Sciatic nerve (tissue), 2 donors: ENCODE measurements around the gene NSG2. TPM values are rescaled to one million over a fixed set of nuclear protein-coding genes. Genes with fewer than 3 reads are reported as not detected.
"Not testable (repeated sequence)": the region's sequence is repeated elsewhere in the genome, so short reads cannot be mapped to it uniquely, and the experiment has no call there.

Experiments
- ATAC-seq: fragments of 200-7000 bp; cut with Tn5 transposase; one replicate; pipeline ENCODE4 v1.9.1; 2020; ENCODE audit warnings: mild to moderate bottlenecking, moderate library complexity
- DNase-seq: peaks from one replicate; pipeline ENCODE4 v3.0.0-alpha.2; 2020; ENCODE audit warnings: low spot score
- intact Hi-C: fragments of 100-400 bp; cut with DNase I; formaldehyde crosslinking; loops from one replicate; pipeline ENCODE4 v1.14.2; 2022
- total RNA-seq: library from RNA; stranded (reverse); fragmentation: NEBNext Ultra II Directional; extraction: Animal tissue kit (Norgen Biotek cat#: 25700); gene quantifications from one replicate; pipeline ENCODE4 v1.2.1, GENCODE V29; 2021
- donor health status: DM: no; HTN: no; CAD: no.
- donor health status: DM: no; HTN: no; CAD: no.

NSG2 gene
- total RNA-seq, 1 donor from 2014 or later, result not detected

DNA sequence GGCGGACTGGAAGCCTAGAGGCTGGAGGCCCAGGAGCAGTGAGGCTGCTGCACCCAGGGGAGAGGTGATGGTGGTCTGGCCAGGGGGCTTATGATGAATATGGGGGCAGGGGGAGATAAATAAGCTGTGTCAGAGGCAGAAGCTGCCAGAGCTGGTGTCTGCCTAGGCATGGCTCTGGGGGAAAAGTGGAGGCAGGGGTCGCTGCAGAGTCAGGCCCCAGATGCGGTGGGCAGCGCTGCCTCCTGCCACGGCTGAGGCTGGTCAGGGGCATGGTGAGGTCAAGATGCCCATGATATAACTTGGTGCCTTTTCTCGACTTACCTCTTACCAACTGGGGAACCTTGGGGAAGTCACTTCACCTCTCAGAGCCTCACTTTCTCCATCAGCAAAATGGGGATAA is 51.1 kb downstream of the NSG2 start:
- intact Hi-C loops, result no loop called here
- DNase-seq (no peak), ATAC-seq (no peak)

DNA sequence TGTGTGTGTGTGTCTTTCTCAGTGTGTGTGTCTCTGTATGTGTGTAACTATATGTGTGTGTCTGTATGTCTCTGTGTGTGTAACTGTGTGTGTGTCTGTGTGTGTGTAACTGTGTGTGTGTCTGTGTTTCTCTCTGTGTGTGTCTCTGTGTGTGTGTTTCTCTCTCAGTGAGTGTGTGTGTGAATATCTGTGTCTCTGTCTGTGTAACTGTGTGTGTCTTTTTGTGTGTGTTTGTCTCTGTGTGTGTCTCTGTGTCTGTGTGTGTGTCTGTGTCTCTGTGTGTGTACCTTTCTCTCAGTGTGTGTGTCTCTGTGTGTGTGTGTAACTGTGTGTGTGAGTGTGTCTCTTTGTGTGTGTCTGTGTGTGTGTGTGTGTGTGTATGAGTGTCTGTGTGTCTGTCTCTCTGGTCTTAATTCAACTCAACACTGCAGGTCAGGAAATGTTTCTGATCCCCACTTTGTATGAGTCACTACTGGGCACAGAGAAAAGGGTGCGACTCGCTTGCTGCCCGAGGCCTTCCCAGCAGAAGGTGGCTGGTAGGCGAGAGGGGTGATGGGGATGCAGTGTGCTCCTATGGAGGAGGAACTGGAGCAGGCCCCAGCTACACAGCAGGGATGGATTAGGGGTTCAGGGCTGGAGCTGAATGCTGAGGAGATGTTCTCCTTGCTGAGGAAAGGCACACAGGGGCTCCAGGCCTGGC is 52.1 kb downstream of the NSG2 start:
- DNase-seq, result no peak
- intact Hi-C loops, result no loop called here
- no peak for ATAC-seq

DNA sequence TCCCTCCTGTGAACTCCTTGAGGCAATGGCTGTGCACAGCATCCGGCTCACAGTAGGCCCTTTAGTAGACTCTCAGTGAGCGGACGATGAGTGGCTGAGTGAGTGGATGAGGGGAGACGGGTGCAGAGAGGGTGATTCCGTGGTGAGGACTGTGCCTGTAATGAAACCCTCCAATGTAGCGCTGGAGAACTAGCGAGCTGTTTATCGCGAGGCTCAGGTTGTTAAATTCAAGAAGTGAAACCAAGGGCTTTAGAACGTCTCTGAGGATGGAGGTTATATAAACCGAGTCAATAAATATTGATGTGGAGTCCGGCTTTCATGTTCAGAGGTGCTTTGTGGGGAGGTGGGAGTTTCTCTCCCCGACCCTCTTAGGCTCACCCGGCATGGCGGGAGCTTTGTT is 53.2 kb downstream of the NSG2 start:
- intact Hi-C loops, result no loop called here
- ATAC-seq, result no peak
- DNase-seq, result no peak

DNA sequence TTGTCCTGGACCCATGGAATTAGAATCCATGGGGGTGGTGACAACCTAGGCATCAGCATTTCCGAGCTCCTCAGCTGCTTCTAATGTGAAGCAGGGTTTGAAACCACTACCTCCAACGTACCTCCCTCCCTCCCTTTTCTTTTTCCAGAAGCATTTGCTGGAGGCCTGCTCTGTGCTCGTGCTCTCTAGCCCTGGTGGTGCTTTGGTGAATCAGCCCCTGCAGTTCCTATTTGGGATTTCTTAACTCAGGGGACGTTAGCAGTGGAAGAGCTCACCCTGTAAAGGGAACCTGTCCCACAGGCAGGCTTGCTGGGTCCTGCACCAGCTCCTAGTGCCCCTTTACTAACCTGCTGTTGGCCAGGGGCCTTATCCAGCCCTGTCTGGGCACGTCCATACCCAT is 55.0 kb downstream of the NSG2 start:
- no peak for DNase-seq
- ATAC-seq, result no peak
- intact Hi-C loops, result no loop called here

DNA sequence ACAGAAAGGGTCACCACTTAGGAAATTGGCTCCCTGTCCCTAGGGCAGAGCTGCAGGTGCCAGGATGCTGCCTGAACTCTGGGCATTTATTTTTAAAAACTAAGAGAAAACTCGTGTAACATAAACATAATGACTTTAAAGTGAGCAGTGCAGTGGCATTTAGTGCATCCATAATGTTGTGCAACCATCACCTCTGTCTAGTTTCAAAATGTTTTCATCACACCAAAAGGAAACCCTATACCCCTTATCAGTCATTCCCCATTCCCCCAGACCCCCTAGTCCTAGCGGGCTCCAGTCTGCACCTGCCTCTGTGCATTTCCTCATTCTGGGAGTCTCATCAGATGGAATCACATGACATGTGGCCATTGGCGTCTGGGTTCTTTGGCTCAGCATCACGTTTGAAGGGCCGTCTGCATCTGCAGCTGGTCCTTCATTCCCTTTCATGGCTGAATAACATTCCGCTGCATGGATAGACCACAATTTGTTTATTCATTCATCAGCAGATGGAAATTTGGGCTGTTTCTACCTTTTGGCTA is 55.8 kb downstream of the NSG2 start:
- DNase-seq, result no peak
- intact Hi-C loops, result no loop called here
- no peak for ATAC-seq

- intact Hi-C loops, DNase-seq, ATAC-seq: not testable (repeated sequence)
These were observed 57.1 kb downstream of the NSG2 start for GRCh38 chr5:174102574-174102973.

DNA sequence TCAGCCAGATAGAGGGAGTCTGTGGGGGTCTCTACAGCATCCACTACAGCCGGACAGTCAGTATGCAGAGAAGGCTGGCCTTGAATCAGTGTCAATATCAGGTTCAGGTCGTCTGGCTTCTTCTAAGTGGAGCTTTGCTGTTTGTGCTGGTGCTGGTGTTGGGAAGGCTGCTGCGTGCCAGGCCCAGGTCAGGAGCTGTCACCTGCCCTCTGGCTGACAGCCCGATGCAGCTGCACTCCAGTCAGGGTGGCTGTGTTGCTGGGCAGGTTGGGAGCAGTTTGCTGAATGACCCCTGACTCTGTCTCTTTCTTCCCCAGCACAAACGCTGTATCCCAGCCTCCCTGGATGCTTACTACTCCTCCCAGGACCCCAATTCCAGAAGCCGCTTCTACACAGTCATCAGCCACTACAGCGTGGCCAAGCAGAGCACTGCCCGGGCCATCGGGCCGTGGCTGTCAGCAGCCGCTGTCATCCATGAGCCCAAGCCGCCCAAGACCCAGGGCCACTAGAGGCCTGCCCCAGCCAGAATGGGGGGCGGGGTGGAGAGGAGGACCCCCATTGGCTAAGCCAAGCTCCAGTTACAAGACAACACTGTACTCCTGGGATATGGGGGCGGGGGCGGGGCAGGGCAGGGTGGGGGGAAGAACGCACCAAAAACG is 61.6 kb downstream of the NSG2 start:
- intact Hi-C loops, result no loop called here

GRCh38 chr5:174108745-174109144 is 63.2 kb downstream of the NSG2 start:
- intact Hi-C loops, result no loop called here
- no peak for DNase-seq
- no peak for ATAC-seq

More for the DNA sequence above, 61.6 kb downstream of the NSG2 start:
- DNase-seq (no peak), ATAC-seq (peak; percentile 85)

DNA sequence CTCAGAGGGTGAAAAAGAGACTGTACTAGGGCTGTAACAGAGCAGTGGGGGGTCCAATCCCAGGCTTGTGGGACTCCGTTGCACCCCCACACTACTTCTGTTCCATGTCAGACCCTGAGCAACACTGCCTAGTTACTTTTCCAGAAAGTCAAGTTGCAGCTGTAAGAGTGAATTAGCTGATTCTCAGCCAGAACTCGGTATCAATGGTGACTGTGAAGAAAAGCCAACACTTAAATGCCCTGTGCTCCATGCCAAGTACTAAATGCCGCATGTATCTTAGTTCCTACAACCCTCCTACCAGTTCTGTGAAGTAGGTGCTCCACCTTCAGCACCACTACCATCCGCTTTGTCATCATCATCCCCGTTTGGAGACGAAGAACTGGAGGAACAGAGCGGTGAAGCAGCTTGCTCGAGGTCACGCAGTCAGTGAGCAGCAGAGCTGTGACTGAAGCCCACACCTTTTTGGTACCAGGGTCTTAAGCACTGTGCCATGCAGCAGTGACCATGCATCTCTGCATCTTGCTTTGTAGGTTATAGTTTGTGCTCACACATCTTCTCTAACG is 64.3 kb downstream of the NSG2 start:
- ATAC-seq, result no peak
- intact Hi-C loops, result no loop called here
- DNase-seq, result no peak

DNA sequence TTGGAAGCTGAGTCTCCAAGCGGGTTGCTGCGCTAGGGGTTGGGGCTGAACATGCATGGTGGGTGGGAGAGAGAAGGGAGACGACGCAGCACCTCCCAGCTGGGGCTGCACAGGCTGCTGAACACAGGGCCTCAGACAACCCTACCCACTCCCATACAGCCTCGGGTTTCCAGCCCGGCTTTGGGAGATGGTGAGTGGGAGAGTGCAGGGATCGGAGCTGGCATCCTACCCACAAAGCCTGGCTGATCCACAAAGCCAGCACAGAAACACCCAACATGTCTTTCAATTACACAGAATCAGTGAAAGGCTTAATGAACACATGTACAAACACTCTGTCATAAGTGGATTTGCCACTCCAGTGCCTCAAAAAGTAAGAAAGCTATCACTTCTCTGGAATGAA is 64.8 kb downstream of the NSG2 start:
- DNase-seq, result no peak
- intact Hi-C loops, result no loop called here
- no peak for ATAC-seq

DNA sequence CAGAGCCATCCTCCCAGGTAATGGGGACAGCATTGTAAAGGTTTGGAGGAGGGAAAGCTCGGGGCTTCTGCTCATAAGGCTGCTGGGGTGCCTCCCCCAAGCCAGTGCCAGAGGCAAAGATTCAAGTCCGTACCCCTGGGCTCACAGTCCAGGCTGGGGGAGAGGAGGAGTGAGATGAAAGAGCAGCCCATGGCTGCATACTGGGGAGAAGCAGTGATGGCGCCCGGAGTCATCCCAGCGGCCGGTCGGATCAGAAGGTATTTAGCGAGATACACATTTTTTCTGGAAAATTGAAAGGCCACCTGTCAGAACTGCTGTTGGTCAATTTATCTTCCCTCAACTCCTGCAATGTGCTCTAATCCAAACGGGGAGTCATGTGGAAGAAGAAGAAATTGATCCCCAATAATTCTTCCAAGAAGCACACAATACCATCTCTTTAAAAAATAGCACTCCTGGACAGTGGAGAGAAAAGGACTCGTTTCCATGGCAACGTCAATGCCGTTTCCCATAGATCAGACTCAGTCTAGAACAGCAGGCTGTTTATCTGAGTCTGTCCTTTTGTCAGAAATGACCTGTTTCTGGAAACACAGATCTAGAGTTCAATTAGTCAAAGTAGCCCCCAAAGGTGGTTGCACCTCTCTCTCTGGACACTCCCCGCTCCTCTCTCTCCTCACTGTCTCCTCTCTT is 65.9 kb downstream of the NSG2 start:
- ATAC-seq (no peak), DNase-seq (no peak)
- intact Hi-C loops, result no loop called here

DNA sequence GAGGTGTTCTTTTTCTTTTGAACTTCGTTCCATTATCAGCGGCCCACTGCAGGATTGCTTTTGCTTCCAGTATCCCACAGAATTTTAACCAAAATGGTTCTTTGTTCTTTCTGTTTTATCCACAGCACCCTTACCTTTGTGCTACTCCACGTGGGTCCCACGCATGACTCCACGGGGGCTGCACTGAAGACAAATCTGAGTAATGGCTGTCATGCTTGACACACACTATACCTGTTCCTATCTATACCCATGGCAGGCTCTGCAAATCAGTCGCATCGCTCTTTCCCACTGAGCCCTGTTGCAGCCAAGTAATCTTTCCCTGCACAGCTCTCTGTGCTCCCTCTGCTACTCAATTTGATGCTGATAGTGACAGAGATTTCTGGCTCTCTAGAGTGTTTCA is 69.7 kb downstream of the NSG2 start:
- no peak for ATAC-seq
- DNase-seq, result no peak
- intact Hi-C loops, result no loop called here

- no peak for DNase-seq
- intact Hi-C loops, result no loop called here
- no peak for ATAC-seq
These were observed 73.4 kb downstream of the NSG2 start for GRCh38 chr5:174118823-174119467.

GRCh38 chr5:174119468-174119881 is 74.0 kb downstream of the NSG2 start:
- no peak for ATAC-seq
- DNase-seq, result no peak
- intact Hi-C loops, result no loop called here

DNA sequence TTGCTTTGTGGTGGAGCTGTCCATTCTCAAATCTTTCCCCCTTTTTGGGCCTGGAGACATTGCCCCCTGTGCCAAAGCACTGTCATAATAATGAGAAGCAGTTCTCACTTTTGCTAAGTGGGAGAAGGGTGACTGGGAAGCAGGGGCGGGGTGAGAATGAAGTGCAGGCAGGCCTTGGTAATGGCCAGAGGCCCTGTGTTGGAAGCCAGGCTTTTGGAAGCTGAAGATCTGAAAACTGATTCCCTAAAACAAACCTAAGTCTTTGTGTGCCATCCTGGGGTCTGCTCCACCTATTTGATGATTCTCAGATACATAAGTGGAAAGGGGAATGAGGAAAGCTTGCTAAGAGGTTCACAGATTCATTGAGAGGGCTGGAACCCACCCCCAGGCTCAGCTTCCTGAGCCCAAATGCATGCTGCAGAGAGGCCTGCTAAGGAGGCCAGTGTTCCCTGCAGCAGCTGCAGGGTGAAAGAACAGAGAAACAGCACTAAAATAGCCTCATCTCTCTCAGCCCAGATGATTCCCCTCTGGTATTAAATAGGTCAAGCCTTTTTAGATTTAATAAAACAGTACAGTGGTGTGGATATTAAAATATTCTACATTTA is 75.0 kb downstream of the NSG2 start:
- DNase-seq, result no peak
- intact Hi-C loops, result no loop called here
- ATAC-seq, result no peak

DNA sequence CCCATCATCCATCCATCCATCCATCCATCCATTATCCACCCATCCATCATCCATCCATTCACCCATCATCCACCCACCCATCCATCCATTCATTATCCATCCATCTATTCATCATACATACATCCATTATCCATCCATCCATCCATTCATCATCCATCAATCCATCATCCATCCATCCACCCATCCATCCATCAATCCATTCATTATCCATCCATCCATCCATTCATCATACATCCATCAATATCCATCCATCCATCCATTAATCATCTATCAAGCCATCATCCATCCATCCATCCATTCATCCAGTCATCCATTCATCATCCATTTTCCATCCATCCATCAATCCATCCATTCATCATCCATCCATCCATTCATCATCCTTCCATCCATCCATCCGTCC is 89.0 kb downstream of the NSG2 start:
- intact Hi-C loops, result no loop called here
- ATAC-seq, result no peak

DNA sequence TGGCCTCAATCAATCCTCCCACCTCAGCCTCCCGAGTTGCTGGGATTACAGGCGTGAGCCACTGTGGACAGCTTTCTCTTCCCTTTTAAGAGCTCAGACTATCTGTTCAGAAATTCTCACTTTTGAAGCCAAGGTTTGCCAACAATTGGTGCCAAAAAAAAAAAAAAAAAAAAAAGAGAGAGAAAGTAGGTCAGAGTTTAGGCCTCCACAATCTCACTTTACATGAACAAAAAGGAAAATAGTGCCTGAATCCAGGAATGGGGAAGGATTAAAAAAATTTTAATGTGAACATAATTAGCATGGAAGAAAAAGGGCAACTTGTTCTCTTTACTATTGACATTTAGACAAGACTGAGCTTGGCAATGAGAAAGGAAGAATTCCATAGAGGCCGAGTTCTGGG is 94.1 kb downstream of the NSG2 start:
- ATAC-seq, result no peak
- intact Hi-C loops, result no loop called here

More for the DNA sequence above, 89.0 kb downstream of the NSG2 start:
- DNase-seq, result no peak

GRCh38 chr5:174140452-174141020 is 95.0 kb downstream of the NSG2 start:
- ATAC-seq, result no peak
- intact Hi-C loops, result no loop called here

More for the DNA sequence above, 94.1 kb downstream of the NSG2 start:
- DNase-seq, result no peak

DNA sequence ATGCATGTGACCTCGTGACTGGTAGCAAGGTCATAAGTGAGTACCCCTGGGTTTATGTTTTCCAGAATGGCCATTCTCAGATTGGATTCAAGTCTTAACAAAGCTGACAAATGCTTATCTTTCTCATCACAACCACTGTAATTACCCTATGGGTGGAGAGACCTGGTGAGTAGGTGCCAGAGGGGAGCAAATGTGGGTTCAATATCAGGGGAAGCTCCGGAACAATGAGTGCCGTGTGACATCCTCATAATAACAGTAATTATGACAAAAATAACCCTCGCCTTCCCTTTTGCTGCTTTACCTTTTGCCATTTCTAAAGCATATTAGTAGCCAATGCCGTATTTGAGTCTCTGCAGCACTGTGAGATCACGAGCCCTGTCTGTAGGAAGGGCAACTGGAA is 95.9 kb downstream of the NSG2 start:
- ATAC-seq (no peak), DNase-seq (no peak)
- intact Hi-C loops, result no loop called here

More at GRCh38 chr5:174140452-174141020, 95.0 kb downstream of the NSG2 start:
- DNase-seq, result no peak
